Spleen (tissue), 7 donors: ENCODE results near the gene ARHGAP45.

ENCODE experiments used
- CTCF ChIP-seq, 11 experiments: fragments of 200-600 bp in 7 of 11; fragments of 450-650 bp in 4 of 11; sonication (generic) in 4 of 11; IDR thresholded peaks in 8 of 11; conservative IDR thresholded peaks in 3 of 11; 1 replicate in 7 of 11; 2 replicates in 4 of 11; pipeline versions ENCODE4 v1.4.0 to v1.8.0; 2016 to 2021; ENCODE audit warnings: antibody characterized with exemption in 11 of 11, inconsistent platforms in 4 of 11, mild to moderate bottlenecking in 1 of 11
- POLR2AphosphoS5 ChIP-seq, 3 donors: sonication (generic); formaldehyde crosslinking; IDR thresholded peaks; one replicate each; pipeline ENCODE4 v1.5.1; 2017; ENCODE audit warnings: antibody characterized with exemption in 3 of 3
- donor health status: DM: no; HTN: no; CAD: no; lungs with moderate emphysema.
- donor health status: DM: no; HTN: no; CAD: no.
- donor health status: DM: no; HTN: no; CAD: no.

GRCh38 chr19:1063030-1063908 is 3.7 kb upstream of the ARHGAP45 start:
- TF ChIP-seq POLR2AphosphoS5 (IDR thresholded peaks at IDR 0.05) = no peak
- TF ChIP-seq CTCF (IDR thresholded peaks at IDR 0.05 in 8 of 11, conservative IDR thresholded peaks at IDR 0.05 in 3 of 11) = no peak
